H9 (cell line): ENCODE measurements around the gene RNPS1. TPM values are rescaled to one million over a fixed set of nuclear protein-coding genes. Genes with fewer than 3 reads are reported as not detected.

Source experiments
- DNase-seq: peaks from one replicate; pipeline ENCODE4 v3.0.0-alpha.2; 2017
- H2AFZ ChIP-seq: one replicate; pipeline ENCODE4 v1.6.1; 2013; ENCODE audit warnings: mild to moderate bottlenecking, low read length, control low read depth, moderate library complexity
- H2AK5ac ChIP-seq: 2 replicates; pipeline ENCODE4 v1.6.1; 2013; ENCODE audit warnings: low read length, control low read depth, mixed read lengths; ENCODE audit not compliant: insufficient read length
- H2BK120ac ChIP-seq: one replicate; pipeline ENCODE4 v1.6.1; 2013; ENCODE audit warnings: low read depth, mild to moderate bottlenecking, low read length, control low read depth, inconsistent platforms; ENCODE audit not compliant: poor library complexity, severe bottlenecking
- H2BK12ac ChIP-seq: 2 replicates; pipeline ENCODE4 v1.6.1; 2013; ENCODE audit warnings: low read length, control low read depth, mixed read lengths, low read depth; ENCODE audit not compliant: insufficient read length
- H2BK15ac ChIP-seq: 2 replicates; pipeline ENCODE4 v1.6.1; 2013; ENCODE audit warnings: low read depth, low read length, control low read depth
- H2BK20ac ChIP-seq: one replicate; pipeline ENCODE4 v1.6.1; 2013; ENCODE audit warnings: low read depth, mild to moderate bottlenecking, low read length, control low read depth, inconsistent platforms; ENCODE audit not compliant: poor library complexity, severe bottlenecking
- H2BK5ac ChIP-seq: 2 replicates; pipeline ENCODE4 v1.6.1; 2013; ENCODE audit warnings: low read length, control low read depth, mixed read lengths; ENCODE audit not compliant: insufficient read length
- H3K14ac ChIP-seq: 2 replicates; pipeline ENCODE4 v1.6.1; 2013; ENCODE audit warnings: low read length, control low read depth; ENCODE audit not compliant: insufficient read depth
- H3K18ac ChIP-seq: 2 replicates; pipeline ENCODE4 v1.6.1; 2013; ENCODE audit warnings: low read depth, mild to moderate bottlenecking, mixed read lengths, low read length, control low read depth; ENCODE audit not compliant: insufficient read length
- H3K23ac ChIP-seq: 2 replicates; pipeline ENCODE4 v1.6.1; 2013; ENCODE audit warnings: low read length, control low read depth, mixed read lengths, low read depth; ENCODE audit not compliant: insufficient read length
- H3K23me2 ChIP-seq: 2 replicates; pipeline ENCODE4 v1.6.1; 2013; ENCODE audit warnings: low read depth, mild to moderate bottlenecking, mixed read lengths, low read length, control low read depth; ENCODE audit not compliant: insufficient read length, poor library complexity, severe bottlenecking
- H3K27ac ChIP-seq: 2 replicates; pipeline ENCODE4 v1.5.1; 2013; ENCODE audit warnings: low read length, control low read depth, mixed read lengths, low read depth; ENCODE audit not compliant: insufficient read length
- H3K27me3 ChIP-seq: 2 replicates; pipeline ENCODE4 v1.6.1; 2013; ENCODE audit warnings: low read length, control low read depth, inconsistent platforms; ENCODE audit not compliant: insufficient read depth
- H3K4ac ChIP-seq: 2 replicates; pipeline ENCODE4 v1.6.1; 2013; ENCODE audit warnings: low read depth, mild to moderate bottlenecking, control low read depth, inconsistent platforms, low read length, moderate library complexity
- H3K4me1 ChIP-seq: 2 replicates; pipeline ENCODE4 v1.6.1; 2013; ENCODE audit warnings: low read length, control low read depth, inconsistent platforms; ENCODE audit not compliant: insufficient read depth
- H3K4me2 ChIP-seq: 2 replicates; pipeline ENCODE4 v1.6.1; 2013; ENCODE audit warnings: low read length, control low read depth, mixed read lengths; ENCODE audit not compliant: insufficient read length, insufficient read depth
- H3K56ac ChIP-seq: 2 replicates; pipeline ENCODE4 v1.6.1; 2013; ENCODE audit warnings: low read depth, mild to moderate bottlenecking, mixed read lengths, low read length, control low read depth; ENCODE audit not compliant: insufficient read length
- H3K79me1 ChIP-seq: 2 replicates; pipeline ENCODE4 v1.6.1; 2013; ENCODE audit warnings: low read depth, mild to moderate bottlenecking, moderate library complexity, low read length, control low read depth, inconsistent platforms; ENCODE audit not compliant: insufficient read depth, poor library complexity, severe bottlenecking
- H3K79me2 ChIP-seq: 2 replicates; pipeline ENCODE4 v1.6.1; 2013; ENCODE audit warnings: low read length, control low read depth, inconsistent platforms; ENCODE audit not compliant: insufficient read depth
- H3K9ac ChIP-seq: 2 replicates; pipeline ENCODE4 v1.6.1; 2013; ENCODE audit warnings: low read length, control low read depth, mixed read lengths; ENCODE audit not compliant: insufficient read length; ENCODE audit errors: extremely low read depth
- H3K9me3 ChIP-seq: one replicate; pipeline ENCODE4 v1.6.1; 2013; ENCODE audit warnings: low read depth, low read length, inconsistent platforms; ENCODE audit not compliant: control insufficient read depth
- H3T11ph ChIP-seq: one replicate; pipeline ENCODE4 v1.6.1; 2013; ENCODE audit warnings: mild to moderate bottlenecking, low read length, control low read depth, inconsistent platforms
- H4K20me1 ChIP-seq: one replicate; pipeline ENCODE4 v1.6.1; 2013; ENCODE audit not compliant: control insufficient read depth, insufficient read length, insufficient read depth
- H4K5ac ChIP-seq: 2 replicates; pipeline ENCODE4 v1.6.1; 2013; ENCODE audit warnings: low read depth, mild to moderate bottlenecking, mixed read lengths, low read length, control low read depth; ENCODE audit not compliant: insufficient read length
- H4K8ac ChIP-seq: replicated peaks from 2 replicates; pipeline ENCODE4 v1.6.1; 2013; ENCODE audit warnings: low read length, control low read depth, mixed read lengths, low read depth; ENCODE audit not compliant: insufficient read length
- H4K91ac ChIP-seq: 2 replicates; pipeline ENCODE4 v1.6.1; 2013; ENCODE audit warnings: low read depth, mild to moderate bottlenecking, moderate library complexity, mixed read lengths, low read length, control low read depth; ENCODE audit not compliant: insufficient read length
- H3K27ac Mint-ChIP-seq, 3 experiments: 2 replicates in 2 of 3; 3 replicates in 1 of 3; pipeline ENCODE4 v1.8.0; 2020 to 2021; ENCODE audit warnings: mixed read lengths in 3 of 3, mild to moderate bottlenecking in 1 of 3, moderate library complexity in 1 of 3
- H3K27me3 Mint-ChIP-seq: 2 replicates; pipeline ENCODE4 v1.8.0; 2021; ENCODE audit warnings: low read depth, mild to moderate bottlenecking, moderate library complexity, mixed read lengths
- H3K36me3 Mint-ChIP-seq, 3 experiments: 2 replicates in 2 of 3; 3 replicates in 1 of 3; pipeline ENCODE4 v1.8.0; 2020 to 2021; ENCODE audit warnings: low read depth in 3 of 3, mixed read lengths in 3 of 3; ENCODE audit not compliant: insufficient read depth in 1 of 3
- H3K4me1 Mint-ChIP-seq, 2 experiments: 2 replicates each; pipeline ENCODE4 v1.8.0; 2020; ENCODE audit warnings: mixed read lengths in 2 of 2
- H3K4me3 Mint-ChIP-seq, 2 experiments: 2 replicates in 1 of 2; 3 replicates in 1 of 2; pipeline ENCODE4 v1.8.0; 2020 to 2021; ENCODE audit warnings: mild to moderate bottlenecking in 2 of 2, mixed read lengths in 2 of 2, moderate library complexity in 1 of 2
- H3K9me3 Mint-ChIP-seq, 2 experiments: 2 replicates in 1 of 2; 3 replicates in 1 of 2; pipeline ENCODE4 v1.8.0; 2020; ENCODE audit warnings: mild to moderate bottlenecking in 2 of 2, mixed read lengths in 2 of 2, moderate library complexity in 1 of 2
- CTCF ChIP-seq: fragments of 200-600 bp; sonication (generic); conservative IDR thresholded peaks from 3 replicates; pipeline ENCODE4 v1.8.0; 2021; ENCODE audit warnings: antibody characterized with exemption, mild to moderate bottlenecking
- WGBS: extraction: QIAGEN DNeasy Blood & Tissue Kit; methylation state at CpG from one replicate; pipeline ENCODE4 v1.1.7; 2013; ENCODE audit warnings: missing lambda C conversion rate, low lambda C conversion rate, mixed read lengths; ENCODE audit not compliant: insufficient read length; ENCODE audit errors: extremely low coverage; 5-methylcytosine and 5-hydroxymethylcytosine counted together
- total RNA-seq: library from RNA; stranded (reverse); gene quantifications from 2 replicates; pipeline ENCODE4 v1.2.1, GENCODE V29; 2021

Gene RNPS1
- total RNA-seq, 1 experiment from 2014 or later = 384 TPM

GRCh38 chr16:2299121-2299914, 31.4 kb upstream of the RNPS1 start:
- no CpG with 5 or more reads among the region's 31 CpGs for WGBS

More at GRCh38 chr16:2299121-2299914, 31.4 kb upstream of the RNPS1 start:
- Histone ChIP-seq H3K14ac (no peak overlapping the region; the same call in 1 of the 2 replicates), H4K5ac (no peak overlapping the region), H3K56ac (no peak overlapping the region), H2AK5ac (no peak overlapping the region), H2BK15ac (no peak overlapping the region), H3T11ph (no peak overlapping the region), H2BK120ac (no peak overlapping the region), H2BK5ac (no peak overlapping the region), H3K23ac (no peak overlapping the region), H3K27me3 (no peaks in the 10 kb centered on the region), H3K4me1 (0 out of 2 replicates have a peak, but pooled peaks cover 3% of the 10 kb centered on the region), H2BK20ac (no peak overlapping the region), H3K23me2 (no peaks in the 10 kb centered on the region), H3K9me3 (no peaks in the 10 kb centered on the region), H3K18ac (no peak overlapping the region), H3K4me2 (no peak overlapping the region), H3K9ac (no peak overlapping the region), H2BK12ac (no peak overlapping the region), H3K4ac (no peak overlapping the region), H3K79me1 (no peaks in the 10 kb centered on the region), H3K27ac (no peak overlapping the region), H4K8ac (no peak overlapping the region), H2AFZ (no peak overlapping the region), H4K91ac (no peak overlapping the region), H4K20me1 (no peaks in the 10 kb centered on the region), H3K79me2 (no peaks in the 10 kb centered on the region)
- H3K36me3 Mint-ChIP-seq = no peaks in the 10 kb centered on the region; a peak in 1 of 7 replicates
- no peak overlapping the region; a peak in 1 of 7 replicates for H3K27ac Mint-ChIP-seq
- no peak for TF ChIP-seq CTCF
- no peak for DNase-seq
- no peaks in the 10 kb centered on the region for H3K4me1 Mint-ChIP-seq
- H3K9me3 Mint-ChIP-seq = no peaks in the 10 kb centered on the region
- no peak overlapping the region for H3K4me3 Mint-ChIP-seq
- no peaks in the 10 kb centered on the region; the same call in 1 of the 2 replicates for H3K27me3 Mint-ChIP-seq
